CD4-positive, alpha-beta T cell treated with Interleukin-12 subunit alpha and Interleukin-12 subunit beta, for 1 hour (primary cell): ENCODE data around the gene AGFG1.
"Not testable (repeated sequence)": the region's sequence is repeated elsewhere in the genome, so short reads cannot be mapped to it uniquely, and the experiment has no call there.

Source experiments
- DNase-seq: peaks from one replicate; pipeline ENCODE4 v3.0.0-alpha.2; 2020

Gene AGFG1

GRCh38 chr2:227503433-227504406, 31.8 kb downstream of the AGFG1 start:
- DNase-seq, result no peak

GRCh38 chr2:227504700-227505099, 32.7 kb downstream of the AGFG1 start:
- DNase-seq, result no peak

GRCh38 chr2:227506456-227506855, 34.5 kb downstream of the AGFG1 start:
- no peak for DNase-seq

GRCh38 chr2:227507963-227508362, 36.0 kb downstream of the AGFG1 start:
- no peak for DNase-seq

GRCh38 chr2:227509076-227509475, 37.1 kb downstream of the AGFG1 start:
- no peak for DNase-seq

GRCh38 chr2:227509824-227510619, 38.1 kb downstream of the AGFG1 start:
- DNase-seq, result no peak

- no peak for DNase-seq
Measured at GRCh38 chr2:227510620-227510958, 38.6 kb downstream of the AGFG1 start.

- DNase-seq, result no peak
Measured at GRCh38 chr2:227511239-227511930, 39.4 kb downstream of the AGFG1 start.

GRCh38 chr2:227511955-227512354, 40.0 kb downstream of the AGFG1 start:
- no peak for DNase-seq

- no peak for DNase-seq
Measured at GRCh38 chr2:227513113-227513512, 41.2 kb downstream of the AGFG1 start.

- no peak for DNase-seq
Measured at GRCh38 chr2:227515742-227516141, 43.8 kb downstream of the AGFG1 start.

- DNase-seq, result no peak
Measured at GRCh38 chr2:227517724-227518123, 45.8 kb downstream of the AGFG1 start.

GRCh38 chr2:227518278-227518865, 46.4 kb downstream of the AGFG1 start:
- not testable (repeated sequence) for DNase-seq

- not testable (repeated sequence) for DNase-seq
Measured at GRCh38 chr2:227521178-227521577, 49.2 kb downstream of the AGFG1 start.

GRCh38 chr2:227524665-227525064, 52.7 kb downstream of the AGFG1 start:
- no peak for DNase-seq

- DNase-seq, result no peak
Measured at GRCh38 chr2:227527351-227527750, 55.4 kb downstream of the AGFG1 start.

GRCh38 chr2:227528803-227529202, 56.8 kb downstream of the AGFG1 start:
- DNase-seq, result no peak

GRCh38 chr2:227529871-227530270, 57.9 kb downstream of the AGFG1 start:
- DNase-seq, result no peak

- DNase-seq, result no peak
Measured at GRCh38 chr2:227534714-227535113, 62.8 kb downstream of the AGFG1 start.

- no peak for DNase-seq
Measured at GRCh38 chr2:227536445-227536844, 64.5 kb downstream of the AGFG1 start.

GRCh38 chr2:227539465-227539956, 67.6 kb downstream of the AGFG1 start:
- DNase-seq, result no peak

- not testable (repeated sequence) for DNase-seq
Measured at GRCh38 chr2:227540352-227540751, 68.4 kb downstream of the AGFG1 start.

- no peak for DNase-seq
Measured at GRCh38 chr2:227545990-227546389, 74.0 kb downstream of the AGFG1 start.
